PC-3 (cell line): ENCODE results near the gene DOCK1. TPM values are rescaled to one million over a fixed set of nuclear protein-coding genes. Genes with fewer than 3 reads are reported as not detected.

Experiments
- ATAC-seq: fragments of 200-7000 bp; cut with Tn5 transposase; 2 replicates; pipeline ENCODE4 v1.9.1; 2020; ENCODE audit warnings: mild to moderate bottlenecking, moderate library complexity
- BruUV-seq: library from RNA; stranded (reverse); fragments of 400-500 nt; replicated peaks from 2 replicates; lab custom pipeline; 2021; lab: Mats Ljungman, UMichigan
- CTCF ChIA-PET: fragments of 300-600 bp; sonication (Branson Sonifier 250); formaldehyde crosslinking; loops from one replicate; lab custom pipeline; 2022; ENCODE audit warnings: antibody characterized with exemption; lab: Charles Lee
- POLR2A ChIA-PET: fragments of 300-600 bp; sonication (Branson Sonifier 250); formaldehyde crosslinking; loops from one replicate; lab custom pipeline; 2022; ENCODE audit warnings: antibody characterized with exemption; ENCODE audit not compliant: unreplicated experiment; lab: Charles Lee
- DNase-seq: peaks from one replicate; pipeline ENCODE4 v3.0.0-alpha.2; 2015
- H2AFZ ChIP-seq: fragments of 300-600 bp; sonication (generic); 2 replicates; pipeline ENCODE4 v1.6.0; 2016; ENCODE audit warnings: antibody characterized with exemption, low read length
- H3F3A ChIP-seq: fragments of 300-600 bp; sonication (generic); one replicate; pipeline ENCODE4 v1.6.0; 2017; ENCODE audit warnings: antibody characterized with exemption, low read length, control low read depth, mild to moderate bottlenecking; ENCODE audit not compliant: unreplicated experiment
- H3K27ac ChIP-seq: fragments of 300-600 bp; sonication (generic); 2 replicates; pipeline ENCODE4 v1.5.1; 2016; ENCODE audit warnings: mild to moderate bottlenecking, low read length
- H3K27me3 ChIP-seq: fragments of 300-600 bp; sonication (generic); 2 replicates; pipeline ENCODE4 v1.6.1; 2016; ENCODE audit warnings: low read length, mixed read lengths
- H3K36me3 ChIP-seq: fragments of 300-600 bp; sonication (generic); 2 replicates; pipeline ENCODE4 v1.6.1; 2016; ENCODE audit warnings: low read depth, mixed run types, low read length, mixed read lengths
- H3K4me1 ChIP-seq: fragments of 300-600 bp; sonication (generic); 2 replicates; pipeline ENCODE4 v1.5.1; 2016; ENCODE audit warnings: low read length; ENCODE audit not compliant: insufficient read depth
- H3K4me2 ChIP-seq: fragments of 300-600 bp; sonication (generic); 2 replicates; pipeline ENCODE4 v1.6.0; 2016; ENCODE audit warnings: low read length
- H3K4me3 ChIP-seq: fragments of 300-600 bp; sonication (generic); 2 replicates; pipeline ENCODE4 v1.5.1; 2016; ENCODE audit warnings: mild to moderate bottlenecking, low read length, mixed read lengths
- H3K79me2 ChIP-seq: fragments of 300-600 bp; sonication (generic); 2 replicates; pipeline ENCODE4 v1.6.1; 2017; ENCODE audit warnings: low read length, mixed read lengths
- H3K9ac ChIP-seq: fragments of 300-600 bp; sonication (generic); 2 replicates; pipeline ENCODE4 v1.6.0; 2016; ENCODE audit warnings: mild to moderate bottlenecking, low read length
- H3K9me2 ChIP-seq: fragments of 300-600 bp; sonication (generic); replicated peaks from 2 replicates; pipeline ENCODE4 v1.6.1; 2016; ENCODE audit warnings: mixed run types, low read length, mixed read lengths
- H3K9me3 ChIP-seq: fragments of 300-600 bp; sonication (generic); 2 replicates; pipeline ENCODE4 v1.6.1; 2016; ENCODE audit warnings: low read length, mixed read lengths
- H4K20me1 ChIP-seq: fragments of 300-600 bp; sonication (generic); 2 replicates; pipeline ENCODE4 v1.6.1; 2016; ENCODE audit warnings: low read length, mixed read lengths
- CTCF ChIP-seq: fragments of 300-600 bp; sonication (generic); conservative IDR thresholded peaks from 2 replicates; pipeline ENCODE4 v1.5.1; 2017; ENCODE audit warnings: antibody characterized with exemption, low read depth, mild to moderate bottlenecking, low read length
- EZH2 ChIP-seq: fragments of 300-600 bp; sonication (generic); IDR thresholded peaks from one replicate; pipeline ENCODE4 v1.6.1; 2017; ENCODE audit warnings: antibody characterized with exemption, mild to moderate bottlenecking, low read length; ENCODE audit not compliant: unreplicated experiment
- EZH2phosphoT487 ChIP-seq: fragments of 300-600 bp; sonication (generic); IDR thresholded peaks from 2 replicates; pipeline ENCODE4 v1.6.1; 2018; ENCODE audit warnings: mild to moderate bottlenecking, antibody characterized with exemption, low read length, borderline replicate concordance
- intact Hi-C: fragments of 100-400 bp; cut with micrococcal nuclease; formaldehyde crosslinking; loops from 2 replicates; pipeline ENCODE4 v1.9.0; 2023
- total RNA-seq: library from RNA; depleted of rRNA; stranded (reverse); fragments of >200 nt; gene quantifications from 2 replicates; pipeline ENCODE4 v1.2.3, GENCODE V29; 2014

The DOCK1 gene
- total RNA-seq, 1 experiment from 2014 or later = 34.3 TPM

GRCh38 chr10:127467811-127468210 lies 562.6 kb downstream of the DOCK1 start:
- no peaks in the 10 kb centered on the region for H3K79me2 ChIP-seq
- no peaks in the 10 kb centered on the region for H3K36me3 ChIP-seq
- no peak overlapping the region for H3K9ac ChIP-seq
- ChIA-PET POLR2A (no interaction called here), CTCF (no interaction called here)
- intact Hi-C loops = no loop called here
- DNase-seq (no peak), ATAC-seq (no peak)
- no peaks in the 10 kb centered on the region for H3K9me3 ChIP-seq
- H4K20me1 ChIP-seq = no peaks in the 10 kb centered on the region
- no TSS peak for BruUV-seq
- no peaks in the 10 kb centered on the region for H3K9me2 ChIP-seq
- H3K27ac ChIP-seq = no peak overlapping the region
- no peak overlapping the region for H2AFZ ChIP-seq
- no peak for TF ChIP-seq EZH2phosphoT487
- no peak for TF ChIP-seq CTCF
- TF ChIP-seq EZH2 = no peak
- no peaks in the 10 kb centered on the region for H3K4me1 ChIP-seq
- no peak overlapping the region for H3K4me3 ChIP-seq
- no peak overlapping the region for H3K4me2 ChIP-seq
- no peaks in the 10 kb centered on the region for H3F3A ChIP-seq
- peaks cover 54% of the 10 kb centered on the region for H3K27me3 ChIP-seq

GRCh38 chr10:127468632-127469031 lies 563.4 kb downstream of the DOCK1 start:
- H3K79me2 ChIP-seq = no peaks in the 10 kb centered on the region
- no peak for DNase-seq
- H3K9me3 ChIP-seq = no peaks in the 10 kb centered on the region
- peaks cover 55% of the 10 kb centered on the region for H3K27me3 ChIP-seq
- intact Hi-C loops = no loop called here
- POLR2A ChIA-PET = no interaction called here
- H3K9ac ChIP-seq = no peak overlapping the region
- H4K20me1 ChIP-seq = no peaks in the 10 kb centered on the region
- no peak overlapping the region for H3K4me2 ChIP-seq
- no peak overlapping the region for H2AFZ ChIP-seq
- BruUV-seq = no TSS peak
- H3K4me1 ChIP-seq = no peaks in the 10 kb centered on the region
- CTCF ChIA-PET = no interaction called here
- no peaks in the 10 kb centered on the region for H3K9me2 ChIP-seq
- no peak for TF ChIP-seq CTCF
- no peak for TF ChIP-seq EZH2phosphoT487
- no peak for TF ChIP-seq EZH2
- no peaks in the 10 kb centered on the region for H3K36me3 ChIP-seq
- H3K27ac ChIP-seq = no peak overlapping the region
- no peak for ATAC-seq
- H3F3A ChIP-seq = no peaks in the 10 kb centered on the region
- no peak overlapping the region for H3K4me3 ChIP-seq

DNA sequence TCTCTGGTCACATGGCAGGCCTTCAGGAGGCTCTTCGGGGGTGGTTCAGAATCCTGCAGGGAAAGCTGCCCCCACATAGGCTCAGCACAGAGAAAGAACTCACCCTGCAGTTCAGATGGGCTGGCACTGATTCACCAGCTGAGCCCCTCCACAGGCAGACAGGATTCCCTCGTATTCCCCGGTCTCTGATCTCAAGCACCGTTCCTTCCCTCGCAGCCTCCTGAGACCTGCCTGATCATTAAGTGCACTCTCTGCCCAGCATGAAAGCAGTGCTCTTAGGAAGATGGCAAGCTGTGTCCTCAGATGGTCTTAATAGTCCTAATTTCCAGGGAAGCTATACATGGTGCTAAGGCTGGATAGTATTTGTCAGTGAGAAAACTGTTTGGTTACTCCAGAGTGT lies 565.7 kb downstream of the DOCK1 start:
- H3K36me3 ChIP-seq = no peaks in the 10 kb centered on the region
- no peak overlapping the region for H3K4me3 ChIP-seq
- no peak overlapping the region for H2AFZ ChIP-seq
- no peak overlapping the region for H3K4me2 ChIP-seq
- no peak overlapping the region for H3K27ac ChIP-seq
- no peaks in the 10 kb centered on the region for H3K79me2 ChIP-seq
- no peaks in the 10 kb centered on the region for H3K9me2 ChIP-seq
- no TSS peak for BruUV-seq
- H4K20me1 ChIP-seq = no peaks in the 10 kb centered on the region
- peaks cover 76% of the 10 kb centered on the region for H3K27me3 ChIP-seq
- H3K9me3 ChIP-seq = no peaks in the 10 kb centered on the region
- no peaks in the 10 kb centered on the region for H3K4me1 ChIP-seq
- POLR2A ChIA-PET = no interaction called here
- H3K9ac ChIP-seq = no peak overlapping the region
- DNase-seq (no peak), ATAC-seq (no peak)
- CTCF ChIA-PET = no interaction called here
- intact Hi-C loops = no loop called here
- no peaks in the 10 kb centered on the region for H3F3A ChIP-seq
- TF ChIP-seq EZH2 = no peak
- no peak for TF ChIP-seq EZH2phosphoT487
- TF ChIP-seq CTCF = no peak
